IPS-18c (cell line): Measurements from ENCODE around the gene HSD3B2.
"Not testable (repeated sequence)": the region's sequence is repeated elsewhere in the genome, so short reads cannot be mapped to it uniquely, and the experiment has no call there.

Source experiments
- H3K4me3 ChIP-seq: 2 replicates; pipeline ENCODE4 v1.7.0; 2013; ENCODE audit warnings: low read depth, mild to moderate bottlenecking, low read length, moderate library complexity; ENCODE audit not compliant: insufficient read depth
- H3K9me3 ChIP-seq: one replicate; pipeline ENCODE4 v1.6.1; 2013; ENCODE audit warnings: mild to moderate bottlenecking, low read length, moderate library complexity; ENCODE audit not compliant: control insufficient read depth, insufficient read depth

HSD3B2 gene

GRCh38 chr1:119414950-119415349 lies at the start of gene HSD3B2:
Gene HSD3B2 (plus strand): TSS chr1:119415150. CDS start chr1:119415420, 270 bp downstream.
- H3K4me3 ChIP-seq, result no peak within 1 kb of the TSS
- no peaks in the 10 kb centered on the region for H3K9me3 ChIP-seq

DNA sequence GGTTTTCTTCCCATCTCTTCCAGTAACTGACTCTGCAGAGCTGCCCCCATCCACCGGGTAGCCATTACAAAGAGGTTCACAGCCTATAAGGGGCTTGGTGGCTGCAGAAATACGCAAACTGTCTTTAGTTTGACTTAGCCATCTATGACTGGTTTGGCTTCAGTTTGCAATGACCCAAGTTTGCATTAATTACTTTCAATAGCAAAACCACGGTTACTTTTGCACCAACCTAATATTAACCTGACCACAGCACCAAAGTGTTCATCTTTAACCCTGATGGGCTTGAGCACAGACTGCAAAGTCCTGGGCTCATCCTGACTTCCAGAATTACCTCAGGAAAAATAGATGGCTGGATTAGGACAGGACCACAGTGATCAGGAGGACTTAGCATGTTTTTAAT lies 48.5 kb upstream of the HSD3B2 start:
- H3K9me3 ChIP-seq, result no peaks in the 10 kb centered on the region
- no peak overlapping the region for H3K4me3 ChIP-seq

DNA sequence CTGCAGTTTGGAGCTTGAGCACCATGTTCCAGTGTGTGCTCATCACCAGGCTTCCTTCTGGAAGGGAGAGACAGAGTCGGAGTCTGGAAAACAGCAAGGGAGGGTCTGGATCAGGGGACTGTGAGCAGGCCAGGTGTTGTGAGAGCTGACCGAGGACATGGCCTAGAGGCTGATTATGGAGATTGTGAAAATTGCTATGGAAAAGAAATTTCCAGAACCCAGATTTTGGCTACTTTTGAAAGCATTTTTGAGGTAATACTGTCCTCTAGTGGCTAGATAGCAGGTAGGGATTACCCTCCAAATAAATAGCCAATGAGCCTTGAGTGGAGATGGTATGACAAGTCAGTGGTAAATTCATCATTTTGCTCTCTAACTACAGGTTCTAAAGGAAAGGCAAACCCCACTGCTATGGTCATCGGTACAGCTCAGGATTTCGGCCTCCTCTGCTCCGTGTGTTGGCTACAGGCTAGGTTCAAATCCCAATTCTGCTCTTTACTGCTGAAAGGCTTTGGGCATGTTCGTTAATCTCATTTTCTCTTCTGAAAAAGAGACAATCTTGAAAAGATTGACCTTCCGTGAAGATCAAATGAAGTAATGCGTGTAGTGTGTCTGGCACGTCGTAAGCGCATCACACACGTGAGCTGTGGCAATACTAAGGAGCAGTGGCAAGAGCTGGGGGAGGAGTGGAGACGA lies 47.4 kb upstream of the HSD3B2 start:
- H3K9me3 ChIP-seq, result no peaks in the 10 kb centered on the region
- no peak overlapping the region for H3K4me3 ChIP-seq

DNA sequence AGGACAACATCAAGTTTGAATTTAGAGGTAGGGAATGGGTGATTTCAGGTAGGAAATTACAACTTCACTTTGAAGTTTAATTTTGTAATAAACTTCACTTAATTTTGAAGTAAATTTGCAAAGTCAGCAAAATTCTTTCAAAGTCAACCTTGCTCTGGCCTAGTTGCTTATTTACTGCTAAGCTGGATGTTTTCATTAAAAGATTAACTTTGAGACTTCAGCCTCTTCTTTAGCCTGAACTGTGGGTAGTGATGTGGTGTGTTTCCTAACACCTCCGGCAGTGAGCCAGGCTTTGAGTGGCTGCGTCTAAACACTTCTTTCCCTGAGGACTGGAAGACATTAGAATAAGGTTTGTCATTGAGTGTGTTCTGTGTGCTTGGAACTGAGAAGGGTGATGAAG lies 46.4 kb upstream of the HSD3B2 start, which contains the start of gene HAO2:
Gene HAO2 (plus strand): TSS at position 232 of the 400 bp plus-strand sequence. CDS start 12,301 bp downstream, outside the sequence.
- H3K9me3 ChIP-seq, result no peaks in the 10 kb centered on the region
- no peak within 1 kb of the TSS for H3K4me3 ChIP-seq

DNA sequence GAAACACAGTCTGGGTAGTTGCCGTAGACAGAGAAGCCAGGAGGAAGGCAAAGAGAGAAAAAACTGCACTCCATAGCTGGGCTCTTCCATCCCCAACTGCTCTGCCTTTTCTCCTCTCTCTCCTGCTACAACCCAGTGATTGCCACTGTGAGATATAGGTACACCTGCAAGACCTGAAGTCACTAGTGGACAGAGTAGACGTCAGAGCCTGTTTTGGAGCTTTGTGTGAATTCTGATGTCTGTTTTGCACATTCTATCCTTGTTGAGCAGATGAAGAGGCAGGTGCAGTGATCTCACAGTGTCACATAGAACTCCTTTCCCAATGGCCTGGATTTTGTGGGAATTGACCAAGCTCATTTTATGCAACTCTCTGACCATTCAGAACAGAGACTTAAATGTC lies 44.2 kb upstream of the HSD3B2 start:
- H3K9me3 ChIP-seq, result no peaks in the 10 kb centered on the region
- no peak overlapping the region for H3K4me3 ChIP-seq

DNA sequence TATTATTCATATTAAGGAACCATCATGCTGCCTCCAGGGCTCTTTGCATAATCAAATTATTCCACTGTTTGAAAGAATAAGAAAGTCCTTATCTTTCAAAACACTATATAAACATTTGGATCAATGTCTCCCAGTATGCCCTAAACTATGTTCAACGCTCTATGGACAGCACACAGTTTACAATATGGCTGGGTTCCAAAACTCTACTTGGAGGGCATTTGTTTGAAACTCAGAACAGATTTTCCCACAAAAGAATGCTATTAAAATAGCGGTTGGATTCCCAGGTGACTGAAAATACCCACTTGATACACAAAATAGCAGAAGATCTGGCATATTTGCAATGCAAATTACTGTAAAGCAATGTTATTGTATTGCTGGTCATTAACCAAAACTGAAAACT lies 43.1 kb upstream of the HSD3B2 start:
- H3K4me3 ChIP-seq, result no peak overlapping the region

DNA sequence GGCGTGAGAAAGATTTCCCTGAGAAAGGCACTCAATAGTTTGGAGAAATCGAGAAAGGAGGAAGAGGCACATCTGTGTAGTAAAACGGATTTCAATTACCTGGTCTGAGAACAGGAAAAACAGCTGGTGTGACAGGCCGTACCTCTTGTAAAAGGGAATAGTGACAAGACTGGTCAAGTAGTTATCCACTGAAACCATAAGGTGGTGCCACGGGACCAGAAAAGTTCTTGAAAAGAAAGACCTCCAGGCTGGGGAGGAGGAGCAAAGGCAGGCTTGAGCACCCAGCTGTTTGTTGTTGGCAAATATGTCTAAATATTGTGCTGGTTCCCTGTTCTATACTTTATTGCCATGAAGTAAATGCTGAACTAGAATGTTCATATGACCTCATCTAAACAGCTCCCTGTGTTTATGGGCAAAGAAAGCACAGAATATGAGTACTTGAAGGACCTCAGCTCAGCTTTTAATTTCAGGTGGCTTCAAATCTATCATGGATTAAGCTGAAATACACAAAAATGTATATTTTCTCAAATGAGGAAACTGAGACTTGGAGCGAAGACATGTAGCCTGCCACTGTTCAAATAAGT lies 42.4 kb upstream of the HSD3B2 start:
- Histone ChIP-seq H3K9me3 (peaks cover 2% of the 10 kb centered on the region), H3K4me3 (no peak overlapping the region)

More for the DNA sequence above, 43.1 kb upstream of the HSD3B2 start:
- H3K9me3 ChIP-seq, result peaks cover 2% of the 10 kb centered on the region

DNA sequence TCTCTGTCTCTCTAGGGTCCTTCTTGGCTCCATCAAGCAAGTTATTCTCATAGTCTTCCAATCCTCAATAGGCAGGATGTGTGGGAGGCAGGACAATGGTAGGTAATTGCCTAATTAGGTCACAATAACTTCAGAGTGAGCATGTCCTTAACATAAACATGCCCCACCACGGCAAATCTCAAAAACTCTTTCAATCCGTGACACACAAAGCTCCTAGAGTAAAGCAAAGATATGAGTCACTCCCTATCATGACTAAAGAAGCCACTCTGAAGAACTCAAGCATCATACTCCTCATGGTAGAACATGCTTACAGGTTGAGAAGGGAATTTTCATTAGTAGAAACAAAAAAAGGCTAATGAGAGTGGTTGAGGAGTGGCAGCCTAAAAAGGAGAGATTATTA lies 41.5 kb upstream of the HSD3B2 start:
- H3K4me3 ChIP-seq, result no peak overlapping the region
- H3K9me3 ChIP-seq, result peaks cover 2% of the 10 kb centered on the region

GRCh38 chr1:119374208-119374874 lies 40.6 kb upstream of the HSD3B2 start:
- H3K9me3 ChIP-seq, result peaks cover 2% of the 10 kb centered on the region
- no peak overlapping the region for H3K4me3 ChIP-seq

DNA sequence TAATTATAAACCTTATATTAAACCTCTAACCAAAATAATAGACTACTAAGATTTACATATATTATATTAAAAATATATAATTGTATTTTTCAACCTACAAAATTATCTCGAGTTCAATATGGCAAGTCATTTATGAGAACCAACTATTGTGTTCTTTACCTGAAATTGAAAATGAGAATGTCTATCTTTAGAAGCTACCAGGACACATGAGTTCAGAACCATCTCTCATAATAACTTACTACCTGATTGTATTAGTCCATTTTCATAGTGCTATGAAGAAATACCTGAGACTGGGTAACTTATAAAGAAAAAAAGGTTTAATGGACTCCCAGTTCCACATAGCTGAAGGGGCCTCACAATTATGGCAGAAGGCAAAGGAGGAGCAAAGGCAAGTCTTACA lies 39.6 kb upstream of the HSD3B2 start:
- peaks cover 2% of the 10 kb centered on the region for H3K9me3 ChIP-seq
- no peak overlapping the region for H3K4me3 ChIP-seq

GRCh38 chr1:119376594-119376993 lies 38.4 kb upstream of the HSD3B2 start:
- Histone ChIP-seq H3K4me3 (no peak overlapping the region), H3K9me3 (peaks cover 2% of the 10 kb centered on the region)

- not testable (repeated sequence) for H3K4me3 ChIP-seq, H3K9me3 ChIP-seq
These were observed 37.4 kb upstream of the HSD3B2 start for GRCh38 chr1:119377594-119377993.

GRCh38 chr1:119379117-119379516 lies 35.8 kb upstream of the HSD3B2 start:
- Histone ChIP-seq H3K4me3 (no peak overlapping the region), H3K9me3 (peaks cover 2% of the 10 kb centered on the region)

- no peak overlapping the region for H3K4me3 ChIP-seq
- peaks cover 2% of the 10 kb centered on the region for H3K9me3 ChIP-seq
These were observed 34.6 kb upstream of the HSD3B2 start for GRCh38 chr1:119380304-119380703.

GRCh38 chr1:119380983-119381662 lies 33.8 kb upstream of the HSD3B2 start:
- Histone ChIP-seq H3K4me3 (no peak overlapping the region), H3K9me3 (peaks cover 2% of the 10 kb centered on the region)

- Histone ChIP-seq H3K4me3 (no peak overlapping the region), H3K9me3 (no peaks in the 10 kb centered on the region)
These were observed 30.4 kb upstream of the HSD3B2 start for GRCh38 chr1:119384591-119384990.

DNA sequence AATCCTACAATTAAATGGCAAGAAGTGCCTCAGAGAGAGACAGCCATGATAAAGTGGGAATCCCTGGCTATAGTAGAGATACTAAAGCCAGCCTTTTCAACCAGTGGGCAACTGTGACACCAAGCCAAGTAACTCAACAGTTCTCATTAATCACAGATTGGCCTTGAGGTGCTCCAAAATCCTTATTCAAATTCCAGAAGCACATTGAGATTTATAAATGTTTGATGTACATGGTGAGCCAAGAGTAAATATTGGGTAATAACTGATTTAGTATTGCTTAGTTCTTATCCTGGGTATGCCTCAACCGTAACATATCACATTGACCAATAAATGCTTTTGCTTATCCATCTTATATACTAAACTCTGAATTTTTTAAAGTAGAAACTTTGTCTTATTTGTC lies 29.3 kb upstream of the HSD3B2 start:
- H3K4me3 ChIP-seq, result no peak overlapping the region
- H3K9me3 ChIP-seq, result no peaks in the 10 kb centered on the region

GRCh38 chr1:119387858-119388257 lies 27.1 kb upstream of the HSD3B2 start:
- no peaks in the 10 kb centered on the region for H3K9me3 ChIP-seq

More at GRCh38 chr1:119387858-119388257, 27.1 kb upstream of the HSD3B2 start:
- H3K4me3 ChIP-seq, result no peak overlapping the region
